Spinal cord (tissue), 10 donors: ENCODE measurements around the gene CDCA5. TPM values are rescaled to one million over a fixed set of nuclear protein-coding genes. Genes with fewer than 3 reads are reported as not detected.

ENCODE experiments used
- DNase-seq, 6 donors: peaks; one replicate each; pipeline versions ENCODE4 v3.0.0 to v3.0.0-alpha.2; 2013 to 2015; ENCODE audit warnings: low spot score in 6 of 6, low read depth in 4 of 6
- H3K27ac ChIP-seq: one replicate; pipeline ENCODE4 v1.5.1; 2013; ENCODE audit warnings: low read depth, low read length, control low read depth
- H3K27me3 ChIP-seq: one replicate; pipeline ENCODE4 v1.6.1; 2013; ENCODE audit warnings: low read length; ENCODE audit not compliant: control insufficient read depth, insufficient read depth
- H3K36me3 ChIP-seq: one replicate; pipeline ENCODE4 v1.6.1; 2013; ENCODE audit warnings: low read length; ENCODE audit not compliant: control insufficient read depth, insufficient read depth
- H3K4me1 ChIP-seq: one replicate; pipeline ENCODE4 v1.6.1; 2013; ENCODE audit warnings: low read length; ENCODE audit not compliant: control insufficient read depth, insufficient read depth
- H3K4me3 ChIP-seq: one replicate; pipeline ENCODE4 v1.5.1; 2013; ENCODE audit warnings: low read depth, low read length, control low read depth
- H3K9me3 ChIP-seq: one replicate; pipeline ENCODE4 v1.6.1; 2013; ENCODE audit warnings: low read length; ENCODE audit not compliant: control insufficient read depth, insufficient read depth
- WGBS: methylation state at CpG from one replicate; pipeline ENCODE4 v1.1.5; 2013; ENCODE audit warnings: missing lambda C conversion rate; ENCODE audit not compliant: insufficient coverage; 5-methylcytosine and 5-hydroxymethylcytosine counted together
- polyA plus RNA-seq, 2 donors: library from polyadenylated mRNA; unstranded; fragments of 120-200 nt; gene quantifications; one replicate each; pipeline ENCODE4 v1.2.1, GENCODE V29; 2013; ENCODE audit not compliant: insufficient read length in 2 of 2
- total RNA-seq, 2 donors: library from RNA; depleted of rRNA in 1 of 2; stranded (reverse); fragments of 120-200 nt in 1 of 2; fragments of >200 nt in 1 of 2; gene quantifications; one replicate each; pipeline versions ENCODE4 v1.2.3 to v1.2.4, GENCODE V29; 2013 to 2014
- donor health status: healthy.

The CDCA5 gene
- total and polyA plus RNA-seq, 4 donors, result 5.4 to 15.0 (median 11.4) TPM

DNA sequence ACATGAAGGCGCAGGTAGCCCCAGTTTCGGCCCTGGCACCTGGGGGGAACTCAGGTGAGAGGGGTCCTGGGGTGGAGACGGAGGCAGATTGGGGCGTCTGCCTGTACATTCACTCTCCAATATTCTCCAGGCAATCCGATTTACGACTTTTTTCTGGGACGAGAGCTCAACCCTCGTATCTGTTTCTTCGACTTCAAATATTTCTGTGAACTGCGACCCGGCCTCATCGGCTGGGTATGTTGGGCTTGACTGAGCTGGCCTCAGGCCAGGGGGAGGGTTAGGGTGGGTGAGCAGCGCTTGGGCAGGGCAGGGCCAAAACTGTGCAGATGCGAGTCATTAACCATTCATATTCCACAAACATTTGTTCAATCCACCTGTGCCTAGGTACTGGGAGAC lies 29.5 kb upstream of the CDCA5 start:
- H3K27me3 ChIP-seq, result no peaks in the 10 kb centered on the region
- peak overlapping the region; percentile 78 for H3K27ac ChIP-seq
- H3K9me3 ChIP-seq, result no peaks in the 10 kb centered on the region
- 31% methylated on average over 8 of the region's 14 CpGs for WGBS
- peak overlapping the region; percentile 77 for H3K4me3 ChIP-seq
- peaks cover 75% of the 10 kb centered on the region for H3K4me1 ChIP-seq
- peak in 1 of 6 donors; percentile 26 for DNase-seq
- peaks cover 76% of the 10 kb centered on the region for H3K36me3 ChIP-seq

DNA sequence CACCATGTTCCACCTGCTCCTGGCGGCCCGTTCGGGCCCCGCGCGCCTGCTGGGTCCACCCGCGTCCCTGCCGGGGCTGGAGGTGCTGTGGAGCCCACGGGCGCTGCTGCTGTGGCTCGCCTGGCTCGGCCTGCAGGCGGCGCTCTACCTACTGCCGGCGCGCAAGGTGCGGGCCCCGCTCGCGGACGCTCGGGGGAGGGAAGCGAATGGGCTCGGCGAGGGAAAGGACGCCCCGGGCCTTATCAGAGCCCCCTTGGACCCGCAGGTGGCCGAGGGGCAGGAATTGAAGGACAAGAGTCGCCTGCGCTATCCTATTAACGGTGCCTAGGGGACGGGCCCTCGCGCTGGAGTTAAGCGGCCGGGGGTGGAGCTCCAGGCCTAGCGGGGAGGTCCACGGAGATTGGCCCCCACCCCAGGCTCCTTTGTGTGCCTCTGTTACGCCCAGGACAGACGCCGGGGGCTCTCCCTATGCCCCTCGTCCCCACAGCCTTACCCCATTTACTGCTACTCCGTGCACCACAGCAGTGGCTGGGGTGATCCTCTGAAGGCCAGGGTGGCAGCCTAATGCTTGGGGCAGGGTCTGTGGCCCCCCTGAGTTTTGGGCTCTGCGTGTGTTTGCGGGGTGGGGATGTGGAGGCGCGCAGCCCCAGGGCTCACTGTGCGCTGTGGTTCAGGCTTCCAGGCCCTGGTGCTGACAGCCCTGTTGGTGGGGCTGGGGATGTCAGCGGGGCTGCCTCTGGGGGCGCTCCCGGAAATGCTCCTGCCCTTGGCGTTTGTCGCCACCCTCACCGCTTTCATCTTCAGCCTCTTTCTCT lies 28.9 kb upstream of the CDCA5 start:
- Histone ChIP-seq H3K36me3 (peaks cover 76% of the 10 kb centered on the region), H3K4me1 (peaks cover 69% of the 10 kb centered on the region), H3K4me3 (peak overlapping the region; percentile 77), H3K9me3 (no peaks in the 10 kb centered on the region), H3K27me3 (no peaks in the 10 kb centered on the region), H3K27ac (peak overlapping the region; percentile 88)
- DNase-seq, result peak in 2 of 6 donors; percentile 78 to 83
- WGBS, result under 1% methylated on average over 52 of the region's 57 CpGs

GRCh38 chr11:65111744-65112545 lies 28.1 kb upstream of the CDCA5 start, which contains the start of gene TM7SF2:
Gene TM7SF2 (plus strand): TSS chr11:65111872. CDS start chr11:65112016, 144 bp downstream.
- H3K36me3 ChIP-seq, result peaks cover 84% of the 10 kb centered on the region
- no peaks in the 10 kb centered on the region for H3K27me3 ChIP-seq
- peaks cover 64% of the 10 kb centered on the region for H3K4me1 ChIP-seq
- H3K4me3 ChIP-seq, result peak within 1 kb of the TSS; percentile 77
- DNase-seq, result peak; percentile 76 to 99 (median 95)
- WGBS, result under 1% methylated on average over 62 of the region's 64 CpGs
- no peaks in the 10 kb centered on the region for H3K9me3 ChIP-seq
- peak within 1 kb of the TSS; percentile 88 for H3K27ac ChIP-seq

DNA sequence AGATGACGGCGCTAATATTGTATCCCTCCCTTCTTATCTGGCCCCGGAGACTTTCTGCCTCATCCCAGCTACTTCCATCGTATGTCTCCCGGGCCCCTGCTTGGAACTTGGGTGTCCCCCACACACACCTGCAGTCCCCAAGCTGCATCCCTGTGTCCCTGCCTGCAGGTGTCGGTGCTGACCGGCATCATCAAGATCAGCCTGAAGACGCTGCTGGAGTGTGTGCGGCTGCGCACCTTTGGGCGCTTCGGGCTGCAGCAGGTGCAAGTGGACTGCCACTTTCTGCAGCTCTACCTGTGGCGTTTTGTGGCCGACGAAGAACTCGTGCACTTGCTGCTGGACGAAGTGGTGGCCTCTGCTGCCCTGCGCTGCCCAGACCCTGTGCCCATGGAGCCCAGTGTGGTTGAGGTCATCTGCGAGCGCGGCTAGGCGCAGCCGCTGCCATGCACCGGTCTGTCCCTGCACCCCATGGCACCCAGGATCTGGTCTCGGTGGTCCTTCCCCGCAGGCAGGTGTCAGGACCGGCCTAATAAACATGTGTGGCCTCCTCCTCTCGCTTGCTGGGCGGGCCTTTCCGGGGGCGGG lies 27.4 kb upstream of the CDCA5 start:
- no peaks in the 10 kb centered on the region for H3K9me3 ChIP-seq
- peak overlapping the region; percentile 88 for H3K27ac ChIP-seq
- peaks cover 79% of the 10 kb centered on the region for H3K36me3 ChIP-seq
- H3K4me1 ChIP-seq, result peaks cover 57% of the 10 kb centered on the region
- 52% methylated on average over 31 of the region's 31 CpGs for WGBS
- H3K4me3 ChIP-seq, result peak overlapping the region; percentile 77
- DNase-seq, result no peak
- H3K27me3 ChIP-seq, result no peaks in the 10 kb centered on the region

DNA sequence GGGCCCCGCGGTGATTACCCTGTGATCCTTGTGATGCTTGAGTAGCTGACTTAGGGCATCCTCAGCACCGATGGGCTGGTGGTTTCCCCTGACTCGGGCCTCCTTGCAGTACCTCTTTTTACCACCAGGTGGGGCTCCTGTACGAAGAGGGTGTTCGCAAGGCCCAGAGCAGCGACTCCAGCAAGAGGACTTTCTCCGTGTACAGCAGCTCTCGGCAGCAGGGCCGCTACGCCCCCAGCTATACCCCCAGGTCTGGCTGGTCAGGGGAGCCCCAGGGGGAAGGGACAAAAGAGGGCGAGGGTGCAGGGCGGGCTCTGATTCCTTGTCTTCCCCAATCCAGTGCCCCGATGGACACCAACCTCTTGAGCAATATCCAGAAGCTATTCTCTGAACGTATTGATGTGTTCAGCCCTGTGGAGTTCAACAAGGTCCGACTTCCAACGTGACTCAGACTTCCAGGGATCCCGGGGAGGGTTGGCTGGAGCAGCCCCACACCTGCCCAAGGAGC lies 26.6 kb upstream of the CDCA5 start:
- Histone ChIP-seq H3K9me3 (no peaks in the 10 kb centered on the region), H3K4me1 (peaks cover 49% of the 10 kb centered on the region), H3K36me3 (peaks cover 76% of the 10 kb centered on the region), H3K27ac (no peak overlapping the region), H3K27me3 (no peaks in the 10 kb centered on the region), H3K4me3 (peak overlapping the region; percentile 16)
- 7% methylated on average over 16 of the region's 18 CpGs for WGBS
- DNase-seq, result peak in 5 of 6 donors; percentile 73 to 94 (median 73)

- Histone ChIP-seq H3K9me3 (no peaks in the 10 kb centered on the region), H3K4me3 (no peak overlapping the region), H3K4me1 (peaks cover 40% of the 10 kb centered on the region), H3K36me3 (peaks cover 67% of the 10 kb centered on the region), H3K27me3 (no peaks in the 10 kb centered on the region), H3K27ac (no peak overlapping the region)
- WGBS, result 92% methylated on average over 29 of the region's 36 CpGs
- DNase-seq, result no peak
Observed at GRCh38 chr11:65109231-65110198, 25.7 kb upstream of the CDCA5 start.

- no peak for DNase-seq
- no peaks in the 10 kb centered on the region for H3K27me3 ChIP-seq
- WGBS, result 94% methylated on average over 32 of the region's 38 CpGs
- peaks cover 31% of the 10 kb centered on the region for H3K4me1 ChIP-seq
- peaks cover 64% of the 10 kb centered on the region for H3K36me3 ChIP-seq
- no peaks in the 10 kb centered on the region for H3K9me3 ChIP-seq
- H3K27ac ChIP-seq, result no peak overlapping the region
- no peak overlapping the region for H3K4me3 ChIP-seq
Observed at GRCh38 chr11:65108469-65109123, 24.8 kb upstream of the CDCA5 start.

DNA sequence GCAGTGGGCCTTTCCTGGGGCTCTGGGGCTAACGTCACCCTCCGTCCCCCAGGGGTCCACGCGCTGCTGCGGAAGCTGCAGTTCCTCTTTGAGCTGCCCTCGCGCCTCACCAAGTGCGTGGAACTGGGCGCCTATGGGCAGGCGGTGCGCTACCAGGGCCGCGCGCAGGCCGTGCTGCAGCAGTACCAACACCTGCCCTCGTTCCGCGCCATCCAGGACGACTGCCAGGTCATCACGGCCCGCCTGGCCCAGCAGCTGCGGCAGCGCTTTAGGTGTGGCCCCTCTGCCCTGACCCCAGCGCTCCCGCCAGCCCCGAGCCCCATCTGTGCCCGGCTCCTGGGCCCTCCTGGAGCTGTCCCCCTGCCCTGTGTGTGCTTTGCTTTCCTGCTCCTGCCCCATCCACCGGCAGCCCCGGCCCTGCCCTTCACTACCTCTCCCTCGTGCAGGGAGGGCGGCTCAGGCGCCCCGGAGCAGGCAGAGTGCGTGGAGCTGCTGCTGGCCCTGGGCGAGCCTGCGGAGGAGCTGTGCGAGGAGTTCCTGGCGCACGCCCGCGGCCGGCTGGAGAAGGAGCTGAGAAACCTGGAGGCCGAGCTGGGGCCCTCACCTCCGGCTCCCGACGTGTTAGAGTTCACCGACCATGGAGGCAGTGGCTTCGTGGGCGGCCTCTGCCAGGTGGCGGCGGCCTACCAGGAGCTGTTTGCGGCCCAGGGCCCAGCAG lies 24.1 kb upstream of the CDCA5 start:
- H3K27ac ChIP-seq, result no peak overlapping the region
- WGBS, result 96% methylated on average over 52 of the region's 52 CpGs

More for the DNA sequence above, 24.1 kb upstream of the CDCA5 start:
- Histone ChIP-seq H3K36me3 (peaks cover 58% of the 10 kb centered on the region), H3K4me3 (no peak overlapping the region), H3K4me1 (peaks cover 26% of the 10 kb centered on the region), H3K27me3 (no peaks in the 10 kb centered on the region), H3K9me3 (no peaks in the 10 kb centered on the region)
- DNase-seq, result no peak
